Skin epidermis (tissue), 12 donors: Measurements from ENCODE around the gene FBN2.
"Not testable (repeated sequence)": the region's sequence is repeated elsewhere in the genome, so short reads cannot be mapped to it uniquely, and the experiment has no call there.

Source experiments
- H3K27ac ChIP-seq, 21 experiments: fragments of 200-600 bp; sonication (generic) in 11 of 21; one replicate each; pipeline ENCODE4 v1.5.0; 2020; ENCODE audit warnings: mild to moderate bottlenecking in 3 of 21, inconsistent platforms in 2 of 21, moderate library complexity in 2 of 21
- H3K4me3 ChIP-seq, 7 experiments: fragments of 200-600 bp; sonication (generic) in 2 of 7; one replicate each; pipeline ENCODE4 v1.5.0; 2020; ENCODE audit warnings: inconsistent platforms in 2 of 7, mild to moderate bottlenecking in 2 of 7, moderate library complexity in 1 of 7

The FBN2 gene

GRCh38 chr5:128441165-128441564, 96.9 kb downstream of the FBN2 start:
- Histone ChIP-seq H3K4me3 (no peak overlapping the region), H3K27ac (no peak overlapping the region)

GRCh38 chr5:128436749-128437188, 101.3 kb downstream of the FBN2 start:
- Histone ChIP-seq H3K27ac (no peak overlapping the region), H3K4me3 (no peak overlapping the region)

GRCh38 chr5:128435861-128436260, 102.2 kb downstream of the FBN2 start:
- Histone ChIP-seq H3K27ac (no peak overlapping the region), H3K4me3 (no peak overlapping the region)

GRCh38 chr5:128434993-128435392, 103.1 kb downstream of the FBN2 start:
- no peak overlapping the region for H3K27ac ChIP-seq
- no peak overlapping the region for H3K4me3 ChIP-seq

- Histone ChIP-seq H3K27ac (no peak overlapping the region), H3K4me3 (no peak overlapping the region)
These were observed 105.1 kb downstream of the FBN2 start for GRCh38 chr5:128432913-128433440.

GRCh38 chr5:128427921-128428320, 110.1 kb downstream of the FBN2 start:
- Histone ChIP-seq H3K4me3 (no peak overlapping the region), H3K27ac (no peak overlapping the region)

- Histone ChIP-seq H3K27ac (no peak overlapping the region), H3K4me3 (no peak overlapping the region)
These were observed 111.9 kb downstream of the FBN2 start for GRCh38 chr5:128426090-128426534.

- Histone ChIP-seq H3K27ac (no peak overlapping the region), H3K4me3 (no peak overlapping the region)
These were observed 113.4 kb downstream of the FBN2 start for GRCh38 chr5:128424646-128425045.

GRCh38 chr5:128422612-128423011, 115.4 kb downstream of the FBN2 start:
- no peak overlapping the region for H3K4me3 ChIP-seq
- no peak overlapping the region for H3K27ac ChIP-seq

GRCh38 chr5:128414469-128414868, 123.6 kb downstream of the FBN2 start:
- no peak overlapping the region for H3K27ac ChIP-seq
- H3K4me3 ChIP-seq = no peak overlapping the region

GRCh38 chr5:128413356-128413755, 124.7 kb downstream of the FBN2 start:
- H3K27ac ChIP-seq = no peak overlapping the region

GRCh38 chr5:128412145-128412930, 125.7 kb downstream of the FBN2 start:
- no peak overlapping the region for H3K27ac ChIP-seq
- H3K4me3 ChIP-seq = no peak overlapping the region

More at GRCh38 chr5:128413356-128413755, 124.7 kb downstream of the FBN2 start:
- H3K4me3 ChIP-seq = no peak overlapping the region

- no peak overlapping the region for H3K4me3 ChIP-seq
- no peak overlapping the region for H3K27ac ChIP-seq
These were observed 128.8 kb downstream of the FBN2 start for GRCh38 chr5:128409166-128409800.

- no peak overlapping the region for H3K27ac ChIP-seq
These were observed 129.4 kb downstream of the FBN2 start for GRCh38 chr5:128408622-128409021.

GRCh38 chr5:128407944-128408343, 130.1 kb downstream of the FBN2 start:
- no peak overlapping the region for H3K4me3 ChIP-seq
- H3K27ac ChIP-seq = no peak overlapping the region

More at GRCh38 chr5:128408622-128409021, 129.4 kb downstream of the FBN2 start:
- no peak overlapping the region for H3K4me3 ChIP-seq

GRCh38 chr5:128406803-128407202, 131.2 kb downstream of the FBN2 start:
- no peak overlapping the region for H3K27ac ChIP-seq
- no peak overlapping the region for H3K4me3 ChIP-seq

GRCh38 chr5:128405159-128405558, 132.9 kb downstream of the FBN2 start:
- Histone ChIP-seq H3K27ac (no peak overlapping the region), H3K4me3 (no peak overlapping the region)

GRCh38 chr5:128403333-128403732, 134.7 kb downstream of the FBN2 start:
- no peak overlapping the region for H3K4me3 ChIP-seq

GRCh38 chr5:128402506-128402905, 135.5 kb downstream of the FBN2 start:
- Histone ChIP-seq H3K4me3 (no peak overlapping the region), H3K27ac (no peak overlapping the region)

More at GRCh38 chr5:128403333-128403732, 134.7 kb downstream of the FBN2 start:
- H3K27ac ChIP-seq = no peak overlapping the region

- H3K27ac ChIP-seq, H3K4me3 ChIP-seq: not testable (repeated sequence)
These were observed 137.3 kb downstream of the FBN2 start for GRCh38 chr5:128400766-128401165.

GRCh38 chr5:128399111-128399510, 138.9 kb downstream of the FBN2 start:
- Histone ChIP-seq H3K4me3 (no peak overlapping the region), H3K27ac (no peak overlapping the region)
